Measurements from ENCODE around the gene MEDAG. TPM values are rescaled to one million over a fixed set of nuclear protein-coding genes. Genes with fewer than 3 reads are reported as not detected.

The MEDAG gene
- total RNA-seq, 1 experiment from 2014 or later: not detected

- Histone ChIP-seq H3K4me3 (ENCODE audit: low read depth, low read length, poor library complexity, severe bottlenecking) (no peak overlapping the region), H3K36me3 (ENCODE audit: insufficient read depth, low read length, poor library complexity, severe bottlenecking) (no peaks in the 10 kb centered on the region), H3K27me3 (replicated peaks; ENCODE audit: insufficient read depth, low read depth, low read length, poor library complexity) (no peaks in the 10 kb centered on the region), H3K4me1 (ENCODE audit: insufficient read depth, low read length, poor library complexity, severe bottlenecking) (no peaks in the 10 kb centered on the region), H3K9me3 (ENCODE audit: low read depth, low read length, poor library complexity, severe bottlenecking) (no peaks in the 10 kb centered on the region), H3K27ac (ENCODE audit: low read depth, low read length, poor library complexity, severe bottlenecking) (no peak overlapping the region)
- TF ChIP-seq EZH2 (IDR thresholded peaks at IDR 0.05; ENCODE audit: borderline replicate concordance, low read depth, low read length, poor library complexity, severe bottlenecking) (no peak), CTCF (conservative IDR thresholded peaks at IDR 0.05; ENCODE audit: low read depth, low read length) (no peak)
- ChIA-PET POLR2A (ENCODE audit: low non-redundant PET) (no interaction called here), CTCF (no interaction called here)
- no TSS peak for BruUV-seq (replicated peaks)
- intact Hi-C loops (cut with micrococcal nuclease; ENCODE audit: unreplicated experiment): no loop called here
- DNase-seq (ENCODE audit: low spot score): no peak
Observed at GRCh38 chr13:30898678-30899241, 7.3 kb upstream of the MEDAG start.

GRCh38 chr13:30900436-30900835 is 5.6 kb upstream of the MEDAG start:
- Histone ChIP-seq H3K9me3 (ENCODE audit: low read depth, low read length, poor library complexity, severe bottlenecking) (no peaks in the 10 kb centered on the region), H3K36me3 (ENCODE audit: insufficient read depth, low read length, poor library complexity, severe bottlenecking) (no peaks in the 10 kb centered on the region), H3K27ac (ENCODE audit: low read depth, low read length, poor library complexity, severe bottlenecking) (no peak overlapping the region), H3K4me1 (ENCODE audit: insufficient read depth, low read length, poor library complexity, severe bottlenecking) (no peaks in the 10 kb centered on the region), H3K4me3 (ENCODE audit: low read depth, low read length, poor library complexity, severe bottlenecking) (no peak overlapping the region), H3K27me3 (replicated peaks; ENCODE audit: insufficient read depth, low read depth, low read length, poor library complexity) (no peaks in the 10 kb centered on the region)
- ChIA-PET POLR2A (ENCODE audit: low non-redundant PET) (no interaction called here), CTCF (no interaction called here)
- TF ChIP-seq EZH2 (IDR thresholded peaks at IDR 0.05; ENCODE audit: borderline replicate concordance, low read depth, low read length, poor library complexity, severe bottlenecking): no peak
- no peak for TF ChIP-seq CTCF (conservative IDR thresholded peaks at IDR 0.05; ENCODE audit: low read depth, low read length)
- no TSS peak for BruUV-seq (replicated peaks)
- intact Hi-C loops (cut with micrococcal nuclease; ENCODE audit: unreplicated experiment): no loop called here
- DNase-seq (ENCODE audit: low spot score): no peak

- intact Hi-C loops (cut with micrococcal nuclease; ENCODE audit: unreplicated experiment): no loop called here
- BruUV-seq (replicated peaks): no TSS peak
- DNase-seq (ENCODE audit: low spot score): no peak
- H3K4me3 ChIP-seq (ENCODE audit: low read depth, low read length, poor library complexity, severe bottlenecking): no peak overlapping the region
- no peaks in the 10 kb centered on the region for H3K9me3 ChIP-seq (ENCODE audit: low read depth, low read length, poor library complexity, severe bottlenecking)
- no peak for TF ChIP-seq EZH2 (IDR thresholded peaks at IDR 0.05; ENCODE audit: borderline replicate concordance, low read depth, low read length, poor library complexity, severe bottlenecking)
- no peak for TF ChIP-seq CTCF (conservative IDR thresholded peaks at IDR 0.05; ENCODE audit: low read depth, low read length)
- CTCF ChIA-PET: no interaction called here
- H3K4me1 ChIP-seq (ENCODE audit: insufficient read depth, low read length, poor library complexity, severe bottlenecking): no peaks in the 10 kb centered on the region
- no peak overlapping the region for H3K27ac ChIP-seq (ENCODE audit: low read depth, low read length, poor library complexity, severe bottlenecking)
- POLR2A ChIA-PET (ENCODE audit: low non-redundant PET): no interaction called here
- H3K27me3 ChIP-seq (replicated peaks; ENCODE audit: insufficient read depth, low read depth, low read length, poor library complexity): no peaks in the 10 kb centered on the region
- no peaks in the 10 kb centered on the region for H3K36me3 ChIP-seq (ENCODE audit: insufficient read depth, low read length, poor library complexity, severe bottlenecking)
Observed at GRCh38 chr13:30900952-30901749, 4.9 kb upstream of the MEDAG start.

Data from A673 (cell line).